Activated CD4-positive, alpha-beta T cell treated with anti-CD3 and anti-CD28 coated beads, Interleukin-2, amount 50 U/mL, for 1 hour (primary cell): ENCODE results near the gene ARAP2.
"Not testable (repeated sequence)": the region's sequence is repeated elsewhere in the genome, so short reads cannot be mapped to it uniquely, and the experiment has no call there.

ENCODE experiments used
- DNase-seq: peaks from one replicate; pipeline ENCODE4 v3.0.0-alpha.2; 2020

The ARAP2 gene

GRCh38 chr4:36183232-36183631, 61.1 kb downstream of the ARAP2 start:
- DNase-seq, result no peak

GRCh38 chr4:36182315-36182714, 62.0 kb downstream of the ARAP2 start:
- DNase-seq, result not testable (repeated sequence)

- DNase-seq, result no peak
Measured at GRCh38 chr4:36180206-36180605, 64.1 kb downstream of the ARAP2 start.

GRCh38 chr4:36178484-36178883, 65.8 kb downstream of the ARAP2 start:
- no peak for DNase-seq

GRCh38 chr4:36177946-36178345, 66.4 kb downstream of the ARAP2 start:
- DNase-seq, result no peak

GRCh38 chr4:36174570-36174969, 69.7 kb downstream of the ARAP2 start:
- DNase-seq, result no peak

- no peak for DNase-seq
Measured at GRCh38 chr4:36173905-36174304, 70.4 kb downstream of the ARAP2 start.

- DNase-seq, result no peak
Measured at GRCh38 chr4:36172656-36173055, 71.7 kb downstream of the ARAP2 start.

GRCh38 chr4:36168127-36168878, 76.0 kb downstream of the ARAP2 start:
- DNase-seq, result no peak

- no peak for DNase-seq
Measured at GRCh38 chr4:36165631-36166005, 78.7 kb downstream of the ARAP2 start.

- no peak for DNase-seq
Measured at GRCh38 chr4:36164900-36165630, 79.2 kb downstream of the ARAP2 start.

- DNase-seq, result no peak
Measured at GRCh38 chr4:36163198-36163597, 81.1 kb downstream of the ARAP2 start.

GRCh38 chr4:36159208-36159607, 85.1 kb downstream of the ARAP2 start:
- no peak for DNase-seq

GRCh38 chr4:36152735-36153134, 91.6 kb downstream of the ARAP2 start:
- no peak for DNase-seq

GRCh38 chr4:36142504-36142903, 101.8 kb downstream of the ARAP2 start:
- DNase-seq, result no peak

- DNase-seq, result no peak
Measured at GRCh38 chr4:36141186-36141585, 103.1 kb downstream of the ARAP2 start.

GRCh38 chr4:36140421-36140820, 103.9 kb downstream of the ARAP2 start:
- no peak for DNase-seq

- no peak for DNase-seq
Measured at GRCh38 chr4:36138220-36138619, 106.1 kb downstream of the ARAP2 start.

- no peak for DNase-seq
Measured at GRCh38 chr4:36137336-36137735, 107.0 kb downstream of the ARAP2 start.

- no peak for DNase-seq
Measured at GRCh38 chr4:36133658-36134057, 110.7 kb downstream of the ARAP2 start.

- no peak for DNase-seq
Measured at GRCh38 chr4:36133086-36133485, 111.2 kb downstream of the ARAP2 start.

GRCh38 chr4:36130641-36131040, 113.7 kb downstream of the ARAP2 start:
- DNase-seq, result no peak

GRCh38 chr4:36128689-36129088, 115.6 kb downstream of the ARAP2 start:
- DNase-seq, result no peak

- DNase-seq, result no peak
Measured at GRCh38 chr4:36123906-36124305, 120.4 kb downstream of the ARAP2 start.

GRCh38 chr4:36115312-36115711, 129.0 kb downstream of the ARAP2 start:
- DNase-seq, result no peak
